HEK293T (cell line): ENCODE data around the gene CHAT.

ENCODE experiments used
- CTCF ChIA-PET: fragments of 350-600 bp; formaldehyde crosslinking; extraction: SDS; loops from one replicate; lab custom pipeline; 2021; ENCODE audit warnings: antibody characterized with exemption, inconsistent platforms; lab: Yijun Ruan, JAX
- POLR2A ChIA-PET: fragments of 350-600 bp; formaldehyde crosslinking; extraction: SDS; loops from one replicate; lab custom pipeline; 2020; ENCODE audit warnings: antibody characterized with exemption, inconsistent platforms; lab: Yijun Ruan, JAX
- DNase-seq: peaks from one replicate; pipeline ENCODE4 v3.0.0; 2012; ENCODE audit warnings: mixed read lengths; ENCODE audit errors: extremely low spot score
- ARNT ChIP-seq: fragments of 450-650 bp; IDR thresholded peaks from 2 replicates; pipeline ENCODE4 v1.6.1; 2017; ENCODE audit warnings: mild to moderate bottlenecking
- BHLHE40 ChIP-seq: fragments of 450-650 bp; IDR thresholded peaks from 2 replicates; pipeline ENCODE4 v1.6.1; 2016; ENCODE audit warnings: mild to moderate bottlenecking, moderate library complexity, borderline replicate concordance
- CTBP1 ChIP-seq: fragments of 450-650 bp; IDR thresholded peaks from 2 replicates; pipeline ENCODE4 v1.6.1; 2016; ENCODE audit warnings: borderline replicate concordance
- ELF4 ChIP-seq: fragments of 450-650 bp; IDR thresholded peaks from 2 replicates; pipeline ENCODE4 v1.6.1; 2017; ENCODE audit warnings: antibody characterized with exemption
- FOXA1 ChIP-seq: fragments of 450-650 bp; IDR thresholded peaks from 2 replicates; pipeline ENCODE4 v1.6.1; 2016; ENCODE audit warnings: mild to moderate bottlenecking
- FOXK2 ChIP-seq: fragments of 450-650 bp; IDR thresholded peaks from 2 replicates; pipeline ENCODE4 v1.6.1; 2016; ENCODE audit warnings: mild to moderate bottlenecking
- FOXM1 ChIP-seq: fragments of 450-650 bp; IDR thresholded peaks from 2 replicates; pipeline ENCODE4 v1.6.1; 2017; ENCODE audit warnings: mild to moderate bottlenecking, borderline replicate concordance
- HDGF ChIP-seq: fragments of 450-650 bp; IDR thresholded peaks from 2 replicates; pipeline ENCODE4 v1.6.1; 2017; ENCODE audit warnings: antibody characterized with exemption, borderline replicate concordance
- L3MBTL2 ChIP-seq: fragments of 450-650 bp; conservative IDR thresholded peaks from 2 replicates; pipeline ENCODE4 v1.6.1; 2016; ENCODE audit warnings: mild to moderate bottlenecking
- LEF1 ChIP-seq: fragments of 450-650 bp; IDR thresholded peaks from 2 replicates; pipeline ENCODE4 v1.6.1; 2017; ENCODE audit warnings: mild to moderate bottlenecking, borderline replicate concordance
- NFRKB ChIP-seq: fragments of 450-650 bp; IDR thresholded peaks from 2 replicates; pipeline ENCODE4 v1.6.1; 2016; ENCODE audit warnings: mild to moderate bottlenecking, moderate library complexity
- SP1 ChIP-seq: fragments of 450-650 bp; IDR thresholded peaks from 2 replicates; pipeline ENCODE4 v1.6.1; 2017
- SUZ12 ChIP-seq: fragments of 450-650 bp; IDR thresholded peaks from 2 replicates; pipeline ENCODE4 v1.6.1; 2016; ENCODE audit warnings: mild to moderate bottlenecking
- TARDBP ChIP-seq: fragments of 450-650 bp; IDR thresholded peaks from 2 replicates; pipeline ENCODE4 v1.6.1; 2016
- ZNF384 ChIP-seq: fragments of 450-650 bp; IDR thresholded peaks from 2 replicates; pipeline ENCODE4 v1.6.1; 2016
- TF ChIP-seq, protein P1 (sequence below): fragments of 450-650 bp; IDR thresholded peaks from 2 replicates; pipeline ENCODE4 v1.6.1; 2016

Gene CHAT

DNA sequence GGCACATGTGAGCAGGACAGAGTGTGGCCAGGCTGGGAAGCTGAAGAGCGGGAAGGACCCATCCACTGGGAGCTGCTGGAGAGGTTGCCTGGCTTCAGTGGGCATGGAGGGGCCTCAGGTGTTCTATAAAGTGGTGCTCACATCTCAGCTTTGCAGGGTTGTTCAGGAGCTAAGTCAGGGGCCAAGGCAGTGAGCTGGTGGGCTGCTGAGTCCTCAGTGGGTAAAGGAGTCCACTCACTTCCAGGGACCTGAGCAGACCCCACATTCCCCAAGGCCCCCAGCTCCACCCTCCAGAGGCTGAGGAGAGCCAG lies 36.8 kb downstream of the CHAT start:
- ChIA-PET POLR2A (no interaction called here), CTCF (no interaction called here)
- TF ChIP-seq LEF1 (no peak), HDGF (no peak), ELF4 (no peak), FOXA1 (no peak), FOXK2 (no peak), NFRKB (no peak), ARNT (no peak), BHLHE40 (no peak)
- no peak for DNase-seq

DNA sequence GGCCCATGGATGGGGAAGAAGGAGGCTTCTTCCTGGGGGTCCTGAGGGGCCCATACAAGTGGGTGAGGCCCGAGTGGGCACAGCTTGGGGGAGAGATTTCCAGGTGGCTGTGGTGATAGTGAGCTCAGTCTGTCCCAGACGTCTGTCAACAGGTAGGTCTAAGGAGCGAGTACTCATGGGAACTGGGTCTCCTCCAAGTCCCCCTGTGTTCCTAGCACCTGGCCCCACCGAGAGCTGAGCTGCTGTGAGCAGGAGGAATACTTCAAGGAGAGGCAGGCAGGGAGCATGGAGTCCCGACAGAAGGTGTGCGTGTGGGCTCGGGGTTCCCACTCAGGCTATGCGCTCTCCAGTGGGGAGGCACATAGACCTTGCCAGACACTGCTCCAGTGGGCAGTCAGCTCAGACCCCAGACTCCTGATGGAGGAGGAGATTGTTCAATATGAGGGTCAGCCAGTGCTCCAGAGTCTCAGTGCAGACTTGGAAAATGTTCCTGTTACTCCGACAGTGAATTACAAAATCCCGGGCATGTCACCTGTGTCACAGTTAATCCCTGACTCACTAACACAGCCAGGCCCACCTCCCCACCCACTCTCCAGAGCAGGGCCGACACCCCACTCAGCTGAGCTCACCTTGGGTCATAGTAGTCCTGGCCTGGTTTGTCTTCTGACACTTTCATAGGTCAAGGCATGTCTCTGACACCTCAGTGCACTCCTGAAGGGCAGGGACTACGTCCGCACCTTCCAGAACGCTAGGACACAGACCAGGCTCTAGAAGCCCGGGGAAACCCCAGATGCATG lies 37.4 kb downstream of the CHAT start:
- TF ChIP-seq TARDBP, result no peak
- no peak for TF ChIP-seq SUZ12
- no peak for TF ChIP-seq HDGF
- no peak for TF ChIP-seq ARNT
- TF ChIP-seq FOXA1, result no peak
- no peak for TF ChIP-seq CTBP1
- TF ChIP-seq BHLHE40, result no peak
- TF ChIP-seq ZNF384, result no peak
- TF ChIP-seq NFRKB, result no peak
- no peak for TF ChIP-seq FOXK2
- TF ChIP-seq FOXM1, result no peak
- no peak for TF ChIP-seq ELF4
- TF ChIP-seq, protein P1, sequence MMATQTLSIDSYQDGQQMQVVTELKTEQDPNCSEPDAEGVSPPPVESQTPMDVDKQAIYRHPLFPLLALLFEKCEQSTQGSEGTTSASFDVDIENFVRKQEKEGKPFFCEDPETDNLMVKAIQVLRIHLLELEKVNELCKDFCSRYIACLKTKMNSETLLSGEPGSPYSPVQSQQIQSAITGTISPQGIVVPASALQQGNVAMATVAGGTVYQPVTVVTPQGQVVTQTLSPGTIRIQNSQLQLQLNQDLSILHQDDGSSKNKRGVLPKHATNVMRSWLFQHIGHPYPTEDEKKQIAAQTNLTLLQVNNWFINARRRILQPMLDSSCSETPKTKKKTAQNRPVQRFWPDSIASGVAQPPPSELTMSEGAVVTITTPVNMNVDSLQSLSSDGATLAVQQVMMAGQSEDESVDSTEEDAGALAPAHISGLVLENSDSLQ, result no peak
- TF ChIP-seq SP1, result no peak
- TF ChIP-seq L3MBTL2, result no peak
- no peak for TF ChIP-seq LEF1
- ChIA-PET POLR2A (no interaction called here), CTCF (no interaction called here)
- DNase-seq, result no peak

DNA sequence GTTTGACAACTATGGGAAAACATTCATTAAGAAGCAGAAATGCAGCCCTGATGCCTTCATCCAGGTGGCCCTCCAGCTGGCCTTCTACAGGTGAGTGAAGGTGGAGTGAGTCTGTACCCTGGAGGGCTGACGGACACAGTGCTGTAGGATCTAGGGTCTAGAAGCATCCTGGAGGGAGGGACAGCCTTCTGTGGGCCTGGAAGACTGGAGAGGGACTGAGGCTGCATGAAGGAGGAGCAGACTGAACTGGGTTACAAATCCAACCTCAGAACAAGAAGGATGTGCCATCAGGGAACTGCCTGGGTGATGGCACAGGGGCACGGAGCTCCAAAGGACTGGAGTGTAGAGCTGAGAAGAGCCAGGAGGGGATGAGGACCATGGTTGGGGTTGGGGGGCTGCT lies 38.1 kb downstream of the CHAT start:
- ChIA-PET CTCF (no interaction called here), POLR2A (no interaction called here)

DNA sequence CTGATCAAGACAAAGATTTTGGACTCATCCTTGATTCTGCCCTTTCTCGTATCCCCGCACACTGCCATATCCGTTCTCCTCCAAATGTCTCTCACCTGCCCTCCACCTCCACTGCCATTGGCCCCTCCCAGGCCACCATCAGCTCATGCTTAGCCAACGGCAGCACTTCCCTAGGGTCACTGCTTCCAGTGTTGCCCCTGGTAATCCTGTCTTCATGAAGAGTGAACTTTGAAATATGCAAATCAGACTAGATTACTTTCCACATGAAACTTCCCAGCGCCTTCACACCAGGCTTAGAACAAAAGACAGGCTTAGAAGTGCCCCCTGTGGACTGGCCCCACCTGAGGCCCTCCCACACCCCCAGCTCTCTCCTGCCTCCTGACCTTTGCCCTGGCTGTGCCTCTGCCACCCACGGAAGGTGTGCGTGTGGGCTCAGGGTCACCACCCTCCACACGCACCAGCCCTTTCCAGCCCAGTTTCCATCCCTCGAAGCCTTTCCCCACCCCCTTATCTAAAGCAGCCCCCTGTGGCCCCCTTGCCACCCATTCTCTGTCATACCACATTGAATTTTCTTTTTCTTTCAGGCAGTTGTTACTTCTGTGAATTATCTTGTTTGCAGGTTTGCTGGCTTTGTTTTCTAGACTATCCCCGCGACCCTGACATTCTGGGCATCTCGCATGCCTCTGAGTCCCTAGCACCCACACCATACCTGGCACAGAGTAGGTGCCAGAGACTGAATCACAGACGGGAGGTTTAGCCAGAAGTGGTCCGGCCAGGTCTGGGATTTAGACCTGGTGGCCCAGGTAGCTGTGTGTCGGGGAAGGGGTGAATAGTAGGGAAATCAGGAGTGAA lies 38.8 kb downstream of the CHAT start:
- POLR2A ChIA-PET, result no interaction called here
- CTCF ChIA-PET, result no interaction called here
- DNase-seq, result no peak
- no peak for TF ChIP-seq TARDBP

More for the DNA sequence above, 38.1 kb downstream of the CHAT start:
- DNase-seq, result no peak
- TF ChIP-seq HDGF (no peak), CTBP1 (no peak), BHLHE40 (no peak), ZNF384 (no peak), ARNT (no peak), SP1 (no peak), FOXA1 (no peak), ELF4 (no peak), FOXK2 (no peak), SUZ12 (no peak), NFRKB (no peak), FOXM1 (no peak), LEF1 (no peak)

DNA sequence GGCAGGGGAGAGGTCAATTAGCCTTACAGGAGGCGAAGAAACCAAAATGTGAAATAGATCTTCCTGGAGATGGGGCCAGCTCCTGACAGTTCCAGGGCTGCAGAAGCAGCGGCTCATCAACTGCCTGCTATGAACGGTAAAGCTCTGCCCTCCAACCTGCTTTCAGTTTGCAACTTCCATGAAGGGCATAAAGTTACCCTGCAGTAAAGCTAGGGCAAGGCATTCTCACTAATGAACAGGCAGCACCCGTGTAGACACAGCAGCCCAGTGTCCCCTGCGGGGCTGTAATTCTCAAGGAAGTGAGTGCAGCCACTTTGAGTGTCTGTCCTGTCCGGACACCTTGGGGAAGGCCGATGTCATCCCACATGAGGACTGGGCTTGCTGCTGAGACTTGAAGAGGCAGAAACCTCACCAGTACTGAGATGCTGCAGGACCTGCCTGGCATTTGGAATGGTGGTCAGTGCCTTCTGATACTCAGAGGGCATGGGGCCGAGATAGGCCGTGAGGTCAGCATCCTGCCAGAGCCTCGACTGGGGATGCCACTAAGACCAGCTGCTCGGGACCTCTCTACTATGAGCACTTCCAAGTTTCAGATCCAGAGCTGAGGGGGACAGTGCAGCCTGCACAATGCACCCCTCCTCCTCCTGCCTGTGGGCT lies 39.6 kb downstream of the CHAT start:
- TF ChIP-seq ELF4 (no peak), SP1 (no peak), FOXM1 (no peak), SUZ12 (no peak), HDGF (no peak), ARNT (no peak), NFRKB (no peak), ZNF384 (no peak), TARDBP (no peak)
- TF ChIP-seq, protein P1, result no peak
- no peak for DNase-seq
- CTCF ChIA-PET, result no interaction called here
- POLR2A ChIA-PET, result no interaction called here

DNA sequence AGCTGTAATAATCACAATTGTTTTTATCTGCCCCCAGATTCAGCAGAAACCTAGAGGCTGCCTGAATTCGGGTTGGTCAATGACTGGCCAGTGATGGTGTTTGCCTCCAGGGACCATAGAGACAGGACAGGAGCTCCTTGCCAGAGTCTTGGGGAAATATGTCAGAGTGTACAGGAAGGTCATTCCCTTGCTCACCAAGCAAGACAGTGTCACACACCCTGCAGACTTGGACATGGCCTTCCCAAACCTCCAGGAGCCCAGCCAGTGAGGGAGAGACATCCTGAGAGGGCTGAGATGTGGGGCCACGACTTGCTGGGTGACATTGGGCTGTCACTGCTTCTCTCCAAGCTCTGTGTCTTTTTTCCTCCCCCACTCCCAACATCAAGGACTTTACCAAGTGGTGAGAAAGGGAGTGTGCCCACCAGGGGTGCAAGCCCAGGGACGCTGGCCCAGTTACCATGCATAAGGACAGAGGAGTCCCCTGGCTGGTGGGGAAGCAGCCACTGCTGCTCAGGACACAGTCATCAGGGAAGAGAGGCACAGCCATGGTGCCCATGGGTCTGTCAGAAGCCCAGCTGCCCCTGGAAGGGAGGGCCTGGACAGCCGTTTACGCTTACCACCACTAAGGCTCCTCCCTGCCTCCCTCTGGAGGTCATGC lies 40.3 kb downstream of the CHAT start:
- TF ChIP-seq ARNT, result no peak
- no peak for TF ChIP-seq BHLHE40
- TF ChIP-seq SP1, result no peak
- TF ChIP-seq HDGF, result no peak
- no peak for TF ChIP-seq L3MBTL2
- no peak for TF ChIP-seq LEF1
- no peak for TF ChIP-seq CTBP1
- TF ChIP-seq FOXK2, result no peak
- TF ChIP-seq, protein P1, result no peak
- no peak for TF ChIP-seq ZNF384
- TF ChIP-seq FOXM1, result no peak
- no peak for TF ChIP-seq ELF4
- TF ChIP-seq FOXA1, result no peak
- no peak for TF ChIP-seq TARDBP
- no peak for TF ChIP-seq NFRKB
- TF ChIP-seq SUZ12, result no peak
- ChIA-PET POLR2A (no interaction called here), CTCF (no interaction called here)
- DNase-seq, result no peak
